AG09319 (cell line): ENCODE results near the gene SKA2.
A peak's percentile ranks its signal among the peaks of the same experiment; 100 is the strongest.

ENCODE experiments used
- DNase-seq: peaks from one replicate; pipeline ENCODE4 v3.0.0-alpha.2; 2010; ENCODE audit warnings: low read depth; ENCODE audit errors: extremely low read depth
- TF ChIP-seq, protein P1 (sequence below): IDR thresholded peaks from 2 replicates; pipeline ENCODE4 v1.5.1; 2011; ENCODE audit warnings: low read depth, mild to moderate bottlenecking, inconsistent platforms, low read length, moderate library complexity

SKA2 gene

DNA sequence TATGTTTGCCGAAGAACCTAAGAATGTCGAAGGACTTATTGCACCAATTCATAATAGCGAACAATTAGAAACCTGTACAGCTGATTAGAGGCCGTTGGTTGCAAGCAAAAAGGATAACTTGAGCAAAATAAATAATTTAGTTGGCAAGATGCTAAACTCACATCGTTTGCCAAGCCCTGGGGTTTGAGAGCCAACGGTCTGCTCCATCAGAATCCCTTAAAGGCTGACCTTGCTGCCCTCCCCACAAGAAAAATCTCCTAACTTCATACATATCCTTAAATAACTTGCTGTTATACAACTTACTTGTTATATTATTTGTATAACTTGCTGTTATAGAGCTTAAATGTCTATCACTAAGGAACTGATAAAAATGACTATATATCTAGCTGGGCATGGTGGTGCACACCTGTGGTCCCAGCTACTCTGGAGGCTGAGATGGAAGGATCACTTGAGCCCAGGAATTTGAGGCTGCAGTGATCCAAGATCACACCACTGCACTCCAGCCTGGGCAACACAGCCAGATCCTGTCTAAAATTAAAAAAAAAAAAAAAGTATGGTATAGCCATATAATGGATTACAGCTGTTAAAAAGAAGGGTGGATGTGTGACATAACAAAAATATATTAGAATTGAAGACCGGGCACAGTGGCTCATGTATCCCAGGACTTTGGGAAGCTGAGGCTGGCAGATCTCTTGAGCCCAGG lies 46.4 kb downstream of the SKA2 start:
- DNase-seq, result no peak

DNA sequence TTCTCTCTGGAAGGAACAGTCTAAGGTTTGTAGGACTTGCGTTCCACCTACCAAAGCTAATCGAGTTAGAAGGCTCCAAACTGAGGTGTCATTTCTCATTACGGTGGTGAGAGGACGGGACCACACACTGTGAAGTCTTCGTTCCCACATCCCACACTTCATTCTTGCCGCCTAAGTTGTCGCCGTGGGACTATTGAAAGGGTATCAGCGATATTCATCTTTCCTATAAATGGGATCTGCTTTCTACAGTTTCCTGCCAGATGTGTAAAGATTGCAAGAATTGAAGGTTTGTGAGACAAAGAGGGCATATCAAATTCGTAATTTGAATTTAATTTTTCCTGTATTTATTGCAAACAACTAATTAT lies 47.7 kb downstream of the SKA2 start:
- no peak for DNase-seq
- TF ChIP-seq, protein P1, sequence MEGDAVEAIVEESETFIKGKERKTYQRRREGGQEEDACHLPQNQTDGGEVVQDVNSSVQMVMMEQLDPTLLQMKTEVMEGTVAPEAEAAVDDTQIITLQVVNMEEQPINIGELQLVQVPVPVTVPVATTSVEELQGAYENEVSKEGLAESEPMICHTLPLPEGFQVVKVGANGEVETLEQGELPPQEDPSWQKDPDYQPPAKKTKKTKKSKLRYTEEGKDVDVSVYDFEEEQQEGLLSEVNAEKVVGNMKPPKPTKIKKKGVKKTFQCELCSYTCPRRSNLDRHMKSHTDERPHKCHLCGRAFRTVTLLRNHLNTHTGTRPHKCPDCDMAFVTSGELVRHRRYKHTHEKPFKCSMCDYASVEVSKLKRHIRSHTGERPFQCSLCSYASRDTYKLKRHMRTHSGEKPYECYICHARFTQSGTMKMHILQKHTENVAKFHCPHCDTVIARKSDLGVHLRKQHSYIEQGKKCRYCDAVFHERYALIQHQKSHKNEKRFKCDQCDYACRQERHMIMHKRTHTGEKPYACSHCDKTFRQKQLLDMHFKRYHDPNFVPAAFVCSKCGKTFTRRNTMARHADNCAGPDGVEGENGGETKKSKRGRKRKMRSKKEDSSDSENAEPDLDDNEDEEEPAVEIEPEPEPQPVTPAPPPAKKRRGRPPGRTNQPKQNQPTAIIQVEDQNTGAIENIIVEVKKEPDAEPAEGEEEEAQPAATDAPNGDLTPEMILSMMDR, result no peak

More for the DNA sequence above, 46.4 kb downstream of the SKA2 start:
- TF ChIP-seq, protein P1, result no peak

DNA sequence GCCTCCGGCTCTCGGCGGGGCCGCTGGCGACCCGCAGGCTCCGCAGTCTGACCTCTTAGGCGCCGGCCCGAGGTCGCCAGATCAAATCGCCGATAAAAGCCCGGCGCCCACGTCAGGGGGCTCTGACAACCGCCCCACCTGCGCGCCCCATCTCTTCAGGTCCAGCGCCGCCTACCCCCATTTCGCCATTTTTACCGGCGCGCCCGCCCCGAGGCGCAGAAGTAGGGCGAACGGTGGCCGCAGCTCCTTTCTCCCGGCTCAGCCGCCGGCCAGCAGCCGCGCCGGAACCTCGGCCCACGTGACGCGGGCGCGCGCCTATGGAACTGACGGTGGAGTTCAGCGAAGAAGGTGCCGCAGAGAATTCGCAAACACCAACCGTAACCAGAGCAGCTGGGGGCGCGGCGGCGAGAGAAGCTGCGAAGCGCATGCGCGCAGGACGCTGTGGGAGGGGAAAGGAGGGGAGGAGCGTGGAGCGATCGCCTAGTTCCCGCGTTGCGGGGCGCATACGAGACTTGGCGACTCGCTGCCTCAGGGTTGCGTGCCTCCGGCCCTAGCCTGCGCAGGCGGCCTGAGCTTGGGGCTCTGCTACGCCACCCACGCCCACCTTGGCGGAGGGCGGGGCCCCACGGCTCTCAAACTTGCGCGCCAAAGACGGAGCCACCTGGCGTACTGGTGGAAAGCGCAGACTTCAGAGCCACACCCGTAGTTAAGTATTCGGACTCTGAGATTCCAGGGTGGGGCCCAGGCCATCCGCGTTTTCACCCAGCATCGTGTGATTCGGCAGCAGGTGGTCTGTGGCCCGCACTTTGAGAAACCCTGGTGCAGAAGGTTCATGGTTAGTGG lies 48.3 kb downstream of the SKA2 start, which contains the start of gene TRIM37:
Gene TRIM37 (minus strand): TSS at position 418 of the 843 bp plus-strand sequence. CDS start 419 bp downstream, outside the sequence.
- TF ChIP-seq, protein P1, result no peak; the same call in 1 of the 2 replicates
- peak; percentile 97 for DNase-seq

DNA sequence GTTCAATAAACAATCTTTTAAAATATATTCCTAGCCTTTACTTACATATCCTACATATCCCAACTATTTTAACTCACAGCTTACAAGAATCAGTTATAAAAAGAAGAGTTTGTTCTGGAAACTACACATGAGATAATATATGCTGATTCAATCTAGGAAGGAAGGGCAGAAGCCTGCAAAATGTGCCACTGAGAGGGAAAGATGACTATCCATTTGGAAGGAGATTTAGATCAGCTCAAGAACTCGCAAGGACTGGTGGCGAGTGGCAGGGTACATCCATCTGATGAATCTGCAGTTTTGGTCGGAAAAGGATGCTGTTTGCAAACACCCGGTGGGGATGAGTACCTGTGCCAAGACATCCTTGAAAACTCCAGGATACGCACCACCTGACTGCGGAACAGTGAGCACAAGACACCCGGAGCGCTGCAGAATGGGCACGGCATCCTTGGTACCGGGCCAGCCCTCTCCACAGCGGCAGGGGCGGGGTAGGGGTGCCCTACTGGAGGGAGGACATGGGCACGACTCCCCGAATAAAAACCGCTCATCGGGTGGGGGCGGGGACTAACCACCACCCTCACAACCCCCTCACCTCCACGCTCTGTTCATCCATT lies 49.0 kb downstream of the SKA2 start:
- DNase-seq, result no peak
- TF ChIP-seq, protein P1, result no peak

DNA sequence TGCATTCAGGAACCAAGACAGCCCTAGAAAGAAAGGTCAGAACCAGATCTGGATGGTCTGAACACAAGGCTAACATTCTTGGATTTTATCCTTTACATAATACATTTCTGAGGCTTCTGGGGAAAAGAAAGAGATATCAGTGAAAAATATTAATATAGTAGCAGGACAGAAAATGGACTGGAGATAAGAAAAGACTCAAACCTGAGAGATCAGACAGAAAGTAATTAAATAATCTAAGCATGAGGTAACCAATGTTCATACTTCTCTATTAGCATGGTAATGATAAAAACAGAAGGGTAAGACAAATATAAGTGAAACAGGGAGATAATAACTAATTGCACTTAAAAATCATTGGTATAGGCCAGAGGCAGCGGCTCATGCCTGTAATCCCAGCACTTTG lies 53.8 kb downstream of the SKA2 start:
- TF ChIP-seq, protein P1, result no peak

DNA sequence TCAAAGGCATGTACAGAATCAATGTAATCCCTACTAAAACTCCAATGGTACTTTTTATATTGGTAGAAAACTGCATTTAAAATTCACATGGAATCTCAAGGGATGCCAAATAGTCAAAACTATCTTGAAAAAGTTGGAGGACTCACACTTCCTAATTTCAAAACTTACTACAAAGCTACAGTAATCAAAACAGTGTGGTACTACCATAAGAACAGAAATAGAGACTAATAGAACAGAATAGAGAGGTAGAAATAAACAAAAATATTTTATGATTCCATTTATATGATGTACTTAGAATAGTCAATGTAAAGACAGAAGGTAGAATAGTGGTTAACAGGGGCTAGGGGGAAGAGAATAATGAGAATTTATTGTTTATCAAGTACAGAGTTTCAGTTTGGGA lies 57.1 kb downstream of the SKA2 start:
- DNase-seq, result no peak
- TF ChIP-seq, protein P1, result no peak

More for the DNA sequence above, 53.8 kb downstream of the SKA2 start:
- DNase-seq, result no peak
